AG04450 (cell line): ENCODE results near the gene C5orf15. TPM values are rescaled to one million over a fixed set of nuclear protein-coding genes. Genes with fewer than 3 reads are reported as not detected.

Source experiments
- CTCF ChIA-PET: fragments of 300-600, 350-600 bp; formaldehyde crosslinking; extraction: SDS; loops from one replicate; lab custom pipeline; 2022; ENCODE audit warnings: antibody characterized with exemption, inconsistent platforms; lab: Charles Lee
- POLR2A ChIA-PET: fragments of 350-600 bp; formaldehyde crosslinking; extraction: SDS; loops from one replicate; lab custom pipeline; 2021; ENCODE audit warnings: antibody characterized with exemption, inconsistent platforms; lab: Yijun Ruan, JAX
- DNase-seq: peaks from one replicate; pipeline ENCODE4 v3.0.0-alpha.2; 2011; ENCODE audit warnings: low read depth, low spot score
- H3K27ac ChIP-seq: one replicate; pipeline ENCODE4 v1.5.1; 2012; ENCODE audit warnings: low read depth, low read length, control low read depth
- H3K27me3 ChIP-seq: one replicate; pipeline ENCODE4 v1.6.0; 2012; ENCODE audit warnings: low read length; ENCODE audit not compliant: control insufficient read depth, insufficient read depth
- H3K4me3 ChIP-seq: 2 replicates; pipeline ENCODE4 v1.5.1; 2011; ENCODE audit warnings: mild to moderate bottlenecking, low read depth, low read length, control low read depth
- H3K9me3 ChIP-seq: 2 replicates; pipeline ENCODE4 v1.5.1; 2012; ENCODE audit warnings: low read length; ENCODE audit not compliant: control insufficient read depth, insufficient read depth
- CTCF ChIP-seq: IDR thresholded peaks from 2 replicates; pipeline ENCODE4 v1.5.1; 2011; ENCODE audit warnings: low read depth, low read length, control low read depth, inconsistent platforms
- polyA minus RNA-seq: library from RNA; depleted of rRNA, polyadenylated mRNA; stranded (reverse); fragments of >200 nt; gene quantifications from 2 replicates; pipeline ENCODE4 v1.2.3, GENCODE V29; 2011; rRNA and poly(A)+ RNA removed
- polyA plus RNA-seq: library from polyadenylated mRNA; depleted of rRNA; stranded (reverse); fragments of >200 nt; gene quantifications from 2 replicates; pipeline ENCODE4 v1.2.3, GENCODE V29; 2011; rRNA removed

Gene C5orf15
- 87.5 and 92.9 TPM in 2 replicates for polyA plus RNA-seq
- 52.5 and 55.2 TPM in 2 replicates for polyA minus RNA-seq

GRCh38 chr5:133968204-133968980 lies at the start of gene C5orf15:
C5orf15 (minus strand) TSS chr5:133968625; CDS start chr5:133968584, 41 bp downstream.
- Histone ChIP-seq H3K9me3 (peaks cover 4% of the 10 kb centered on the region), H3K27ac (peak within 1 kb of the TSS; percentile 75), H3K27me3 (no peaks in the 10 kb centered on the region), H3K4me3 (peak within 1 kb of the TSS; percentile 99)
- ChIA-PET CTCF (interaction anchor here (0.9 to 3.9 kb wide), 2 partner anchors 12 to 23 kb away, joined by 3 to 32 read pairs; no protein-coding TSS in a partner anchor), POLR2A (no interaction called here)
- DNase-seq = peak; percentile 92
- TF ChIP-seq CTCF = peak; percentile 29

- no peak overlapping the region for H3K27ac ChIP-seq
- H3K4me3 ChIP-seq = no peak overlapping the region
- no peak for DNase-seq
- CTCF ChIA-PET = interaction anchor here (0.7 to 1.3 kb wide), 3 partner anchors 18 to 1482 kb away, joined by 3 to 9 read pairs (median 3); no protein-coding TSS in a partner anchor
- no peak for TF ChIP-seq CTCF
- POLR2A ChIA-PET = interaction anchor here (0.7 kb wide), 1 partner anchor 451 kb away, joined by 3 read pairs; no protein-coding TSS in a partner anchor
- peaks cover 5% of the 10 kb centered on the region for H3K27me3 ChIP-seq
- H3K9me3 ChIP-seq = peaks cover 3% of the 10 kb centered on the region
Measured at GRCh38 chr5:134008266-134008749, 39.9 kb upstream of the C5orf15 start.

GRCh38 chr5:134007581-134008265 lies 39.3 kb upstream of the C5orf15 start:
- TF ChIP-seq CTCF = no peak
- Histone ChIP-seq H3K9me3 (peaks cover 3% of the 10 kb centered on the region), H3K27me3 (peaks cover 1% of the 10 kb centered on the region), H3K4me3 (no peak overlapping the region), H3K27ac (peak overlapping the region; percentile 11)
- POLR2A ChIA-PET = no interaction called here
- no peak for DNase-seq
- CTCF ChIA-PET = interaction anchor here (1.3 to 1.4 kb wide), 2 partner anchors 19 to 32 kb away, joined by 3 to 6 read pairs; no protein-coding TSS in a partner anchor

GRCh38 chr5:134006115-134006514 lies 37.7 kb upstream of the C5orf15 start:
- ChIA-PET CTCF (interaction anchor here (0.7 kb wide), 1 partner anchor 18 kb away, joined by 5 read pairs; no protein-coding TSS in a partner anchor), POLR2A (no interaction called here)
- Histone ChIP-seq H3K27ac (peak overlapping the region; percentile 82), H3K9me3 (no peaks in the 10 kb centered on the region; the same call in 1 of the 2 replicates), H3K4me3 (peak overlapping the region; percentile 75), H3K27me3 (no peaks in the 10 kb centered on the region)
- DNase-seq = no peak
- no peak for TF ChIP-seq CTCF
